ENCODE measurements around the gene SETD3.

Gene SETD3

GRCh38 chr14:99440278-99440677 lies 40.4 kb downstream of the SETD3 start:
- TF ChIP-seq GATA3 (IDR thresholded peaks at IDR 0.05; ENCODE audit: low read depth, low read length), result no peak
- no peak for TF ChIP-seq GATA2 (IDR thresholded peaks at IDR 0.05; ENCODE audit: low read depth, low read length)

- TF ChIP-seq GATA3 (IDR thresholded peaks at IDR 0.05; ENCODE audit: low read depth, low read length), result no peak
- no peak for TF ChIP-seq GATA2 (IDR thresholded peaks at IDR 0.05; ENCODE audit: low read depth, low read length)
These were observed 43.0 kb downstream of the SETD3 start for GRCh38 chr14:99437706-99438105.

- TF ChIP-seq GATA2 (IDR thresholded peaks at IDR 0.05; ENCODE audit: low read depth, low read length), result no peak
- no peak for TF ChIP-seq GATA3 (IDR thresholded peaks at IDR 0.05; ENCODE audit: low read depth, low read length)
These were observed 44.1 kb downstream of the SETD3 start for GRCh38 chr14:99436247-99437180.

- TF ChIP-seq GATA2 (IDR thresholded peaks at IDR 0.05; ENCODE audit: low read depth, low read length), result no peak
- TF ChIP-seq GATA3 (IDR thresholded peaks at IDR 0.05; ENCODE audit: low read depth, low read length), result no peak
These were observed 45.3 kb downstream of the SETD3 start for GRCh38 chr14:99435327-99435726.

- TF ChIP-seq GATA2 (IDR thresholded peaks at IDR 0.05; ENCODE audit: low read depth, low read length) (no peak), GATA3 (IDR thresholded peaks at IDR 0.05; ENCODE audit: low read depth, low read length) (no peak)
These were observed 48.2 kb downstream of the SETD3 start for GRCh38 chr14:99432485-99432884.

- TF ChIP-seq GATA3 (IDR thresholded peaks at IDR 0.05; ENCODE audit: low read depth, low read length) (no peak), GATA2 (IDR thresholded peaks at IDR 0.05; ENCODE audit: low read depth, low read length) (no peak)
These were observed 48.7 kb downstream of the SETD3 start for GRCh38 chr14:99431986-99432385.

- TF ChIP-seq GATA2 (IDR thresholded peaks at IDR 0.05; ENCODE audit: low read depth, low read length) (no peak), GATA3 (IDR thresholded peaks at IDR 0.05; ENCODE audit: low read depth, low read length) (no peak)
These were observed 50.2 kb downstream of the SETD3 start for GRCh38 chr14:99430491-99430890.

DNA sequence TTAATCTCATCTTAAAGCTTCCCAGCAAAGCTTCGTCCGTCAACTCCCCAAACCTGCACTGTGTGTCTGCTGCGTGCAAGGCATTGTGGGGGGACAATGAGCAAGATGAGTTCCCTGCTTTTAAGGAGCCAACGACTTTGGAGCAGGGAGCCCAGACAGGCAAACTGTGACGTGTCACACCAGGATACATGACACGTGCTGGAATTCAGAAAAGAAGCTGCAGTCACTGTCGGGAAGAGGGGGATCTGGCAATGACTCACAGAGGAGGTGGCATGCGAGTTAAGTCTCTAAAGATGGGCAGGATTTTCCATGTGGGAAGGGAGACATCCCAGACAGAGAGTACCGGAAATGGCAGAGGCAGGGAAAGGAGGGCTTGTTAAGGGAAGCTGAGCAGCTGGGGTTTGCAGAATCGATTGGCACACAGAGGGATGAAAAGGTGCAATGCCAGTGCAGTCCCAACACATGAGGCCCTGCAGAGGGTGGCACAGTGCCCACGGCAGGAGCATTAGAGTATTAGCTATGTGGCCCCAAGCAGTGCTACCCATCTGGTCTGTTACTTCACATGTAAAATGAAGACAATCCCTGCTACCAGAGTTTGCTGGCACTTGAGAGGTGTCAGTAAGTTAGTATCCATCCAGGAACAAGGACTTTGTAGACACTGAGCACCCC lies 52.9 kb downstream of the SETD3 start:
- TF ChIP-seq GATA3 (IDR thresholded peaks at IDR 0.05; ENCODE audit: low read depth, low read length) (no peak), GATA2 (IDR thresholded peaks at IDR 0.05; ENCODE audit: low read depth, low read length) (no peak)

- TF ChIP-seq GATA3 (IDR thresholded peaks at IDR 0.05; ENCODE audit: low read depth, low read length) (no peak), GATA2 (IDR thresholded peaks at IDR 0.05; ENCODE audit: low read depth, low read length) (no peak)
These were observed 53.8 kb downstream of the SETD3 start for GRCh38 chr14:99426813-99427346.

GRCh38 chr14:99426265-99426664 lies 54.4 kb downstream of the SETD3 start:
- TF ChIP-seq GATA2 (IDR thresholded peaks at IDR 0.05; ENCODE audit: low read depth, low read length), result no peak
- TF ChIP-seq GATA3 (IDR thresholded peaks at IDR 0.05; ENCODE audit: low read depth, low read length), result no peak

DNA sequence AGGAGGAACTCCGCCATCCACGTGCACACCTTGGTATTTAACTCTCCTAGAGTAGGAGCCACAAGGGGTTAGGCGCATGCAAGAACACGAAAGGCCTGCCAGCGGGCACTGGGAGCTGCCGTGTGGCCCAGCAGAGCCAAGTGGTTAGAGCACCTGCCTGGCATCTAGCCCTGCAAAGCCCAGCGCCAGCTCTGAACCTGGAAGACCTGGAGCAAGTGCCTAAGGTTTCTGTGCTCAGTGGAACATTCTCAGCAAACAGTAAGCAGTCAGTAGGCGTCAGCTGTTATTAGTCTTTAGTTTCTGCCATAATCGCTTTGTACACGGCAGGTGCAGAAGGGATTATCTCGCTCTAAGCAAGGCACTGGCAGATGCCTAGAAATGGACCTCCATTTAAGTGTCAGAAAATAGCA lies 55.4 kb downstream of the SETD3 start:
- TF ChIP-seq GATA2 (IDR thresholded peaks at IDR 0.05; ENCODE audit: low read depth, low read length) (no peak), GATA3 (IDR thresholded peaks at IDR 0.05; ENCODE audit: low read depth, low read length) (no peak)

DNA sequence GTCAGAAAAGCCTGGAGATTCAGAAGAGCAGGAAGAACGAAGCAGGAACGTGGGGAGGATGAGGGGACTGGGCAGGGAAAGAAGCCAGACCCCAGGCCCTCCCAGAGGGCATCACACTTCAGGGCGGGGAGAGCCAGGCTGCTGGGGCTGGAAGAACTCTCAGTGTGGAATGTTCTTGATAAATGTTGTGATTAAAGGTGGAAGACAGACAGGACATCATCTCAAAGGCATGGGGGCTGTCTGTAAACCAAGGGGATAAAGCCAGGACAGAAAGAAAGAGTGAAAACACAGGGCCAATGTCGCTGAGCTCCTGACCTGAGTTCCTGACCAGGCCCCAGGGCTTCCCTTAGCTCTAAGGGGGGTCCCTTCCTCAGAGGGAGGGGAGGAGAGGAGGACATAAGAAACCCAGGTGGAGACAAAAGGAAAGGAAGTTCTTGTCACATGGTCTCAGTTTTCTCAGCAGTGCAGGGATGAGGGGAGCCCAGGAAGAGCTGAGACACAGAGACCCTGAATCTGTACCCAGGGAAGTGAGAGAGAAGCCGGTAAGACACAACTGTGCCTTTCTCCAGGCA lies 56.3 kb downstream of the SETD3 start:
- TF ChIP-seq GATA3 (IDR thresholded peaks at IDR 0.05; ENCODE audit: low read depth, low read length), result no peak
- TF ChIP-seq GATA2 (IDR thresholded peaks at IDR 0.05; ENCODE audit: low read depth, low read length), result no peak

GRCh38 chr14:99423434-99423833 lies 57.2 kb downstream of the SETD3 start:
- no peak for TF ChIP-seq GATA2 (IDR thresholded peaks at IDR 0.05; ENCODE audit: low read depth, low read length)
- TF ChIP-seq GATA3 (IDR thresholded peaks at IDR 0.05; ENCODE audit: low read depth, low read length), result no peak

All from SH-SY5Y (cell line).